CD8-positive, alpha-beta memory T cell (primary cell): ENCODE results near the gene DCD. TPM values are rescaled to one million over a fixed set of nuclear protein-coding genes. Genes with fewer than 3 reads are reported as not detected.
A peak's percentile ranks its signal among the peaks of the same experiment; 100 is the strongest.
"Not testable (repeated sequence)": the region's sequence is repeated elsewhere in the genome, so short reads cannot be mapped to it uniquely, and the experiment has no call there.

Experiments used
- CTCF ChIA-PET: fragments of 350-600 bp; sonication (Branson Sonifier 250); formaldehyde crosslinking; loops from one replicate; lab custom pipeline; 2021; ENCODE audit warnings: antibody characterized with exemption; lab: Charles Lee
- POLR2A ChIA-PET: fragments of 350-600 bp; sonication (Branson Sonifier 250); formaldehyde crosslinking; loops from one replicate; lab custom pipeline; 2021; ENCODE audit warnings: antibody characterized with exemption; lab: Charles Lee
- DNase-seq, 5 donors: peaks; one replicate each; pipeline versions ENCODE4 v3.0.0 to v3.0.0-alpha.2; 2020 to 2022; ENCODE audit warnings: mixed read lengths in 1 of 5
- H3K27ac ChIP-seq: one replicate; pipeline ENCODE4 v1.7.0; 2013; ENCODE audit warnings: low read depth, mild to moderate bottlenecking, low read length, moderate library complexity
- H3K27me3 ChIP-seq: 2 replicates; pipeline ENCODE4 v1.7.0; 2013; ENCODE audit warnings: low read length, mild to moderate bottlenecking; ENCODE audit not compliant: insufficient read depth, poor library complexity, severe bottlenecking
- H3K36me3 ChIP-seq: 2 replicates; pipeline ENCODE4 v1.7.0; 2013; ENCODE audit warnings: mild to moderate bottlenecking, low read length, moderate library complexity; ENCODE audit not compliant: insufficient read depth
- H3K4me1 ChIP-seq: 2 replicates; pipeline ENCODE4 v1.7.0; 2013; ENCODE audit warnings: mild to moderate bottlenecking, low read length, moderate library complexity; ENCODE audit not compliant: insufficient read depth
- H3K4me3 ChIP-seq: 2 replicates; pipeline ENCODE4 v1.7.0; 2013; ENCODE audit warnings: mild to moderate bottlenecking, low read length
- H3K9me3 ChIP-seq: 2 replicates; pipeline ENCODE4 v1.7.0; 2013; ENCODE audit warnings: mild to moderate bottlenecking, low read length
- H3K27ac Mint-ChIP-seq, 8 donors: one replicate each; pipeline ENCODE4 v1.8.0; 2020 to 2021; ENCODE audit warnings: mixed read lengths in 8 of 8, mild to moderate bottlenecking in 6 of 8, inconsistent platforms in 3 of 8, moderate library complexity in 3 of 8
- H3K27me3 Mint-ChIP-seq, 2 donors: one replicate each; pipeline ENCODE4 v1.8.0; 2020 to 2021; ENCODE audit warnings: mixed read lengths in 2 of 2, mild to moderate bottlenecking in 1 of 2, moderate library complexity in 1 of 2
- H3K36me3 Mint-ChIP-seq, 3 donors: one replicate each; pipeline ENCODE4 v1.8.0; 2020 to 2021; ENCODE audit warnings: mixed read lengths in 3 of 3, inconsistent platforms in 1 of 3, mild to moderate bottlenecking in 1 of 3
- H3K4me1 Mint-ChIP-seq, 3 donors: one replicate each; pipeline ENCODE4 v1.8.0; 2020 to 2021; ENCODE audit warnings: mixed read lengths in 3 of 3, inconsistent platforms in 1 of 3, mild to moderate bottlenecking in 1 of 3
- H3K4me3 Mint-ChIP-seq, 7 donors: one replicate each; pipeline ENCODE4 v1.8.0; 2020 to 2021; ENCODE audit warnings: mixed read lengths in 7 of 7, mild to moderate bottlenecking in 6 of 7, moderate library complexity in 4 of 7, inconsistent platforms in 2 of 7
- H3K9me3 Mint-ChIP-seq, 5 donors: one replicate each; pipeline ENCODE4 v1.8.0; 2020 to 2022; ENCODE audit warnings: mixed read lengths in 5 of 5, mild to moderate bottlenecking in 3 of 5, moderate library complexity in 2 of 5, inconsistent platforms in 1 of 5
- polyA plus RNA-seq: library from polyadenylated mRNA; unstranded; fragments of 300-500 nt; fragmentation: Illumina TruSeq; gene quantifications from one replicate; pipeline ENCODE4 v1.2.3, GENCODE V29; 2021
- total RNA-seq, 2 experiments: library from RNA; stranded (reverse); gene quantifications; one replicate each; pipeline ENCODE4 v1.2.3, GENCODE V29; 2021

Gene DCD
- total and polyA plus RNA-seq, 3 experiments from 2014 or later, result not detected

- ChIA-PET CTCF (interaction anchor here (1.1 kb wide), 1 partner anchor 8 kb away, joined by 3 read pairs; no protein-coding TSS in a partner anchor), POLR2A (no interaction called here)
- DNase-seq, result no peak
- no peaks in the 10 kb centered on the region for H3K4me1 Mint-ChIP-seq
- peaks cover 5 to 53% of the 10 kb centered on the region in 2 donors for H3K27me3 Mint-ChIP-seq
- no peaks in the 10 kb centered on the region for H3K27me3 ChIP-seq
- no peak overlapping the region for H3K4me3 ChIP-seq
- H3K9me3 Mint-ChIP-seq, result no peaks in the 10 kb centered on the region
- no peaks in the 10 kb centered on the region for H3K36me3 Mint-ChIP-seq
- no peaks in the 10 kb centered on the region for H3K4me1 ChIP-seq
- H3K36me3 ChIP-seq, result no peaks in the 10 kb centered on the region
- no peak overlapping the region for H3K27ac ChIP-seq
- H3K27ac Mint-ChIP-seq, result no peak overlapping the region
- no peaks in the 10 kb centered on the region for H3K9me3 ChIP-seq
- H3K4me3 Mint-ChIP-seq, result no peak overlapping the region
These were observed 2.2 kb upstream of the DCD start for GRCh38 chr12:54650409-54650808.

- H3K4me3 ChIP-seq, result no peak overlapping the region
- Mint-ChIP-seq H3K27ac (no peak overlapping the region), H3K4me3 (no peak overlapping the region), H3K4me1 (no peaks in the 10 kb centered on the region), H3K27me3 (peaks cover 7 to 55% of the 10 kb centered on the region in 2 donors), H3K9me3 (no peaks in the 10 kb centered on the region), H3K36me3 (no peaks in the 10 kb centered on the region)
- H3K27me3 ChIP-seq, result no peaks in the 10 kb centered on the region
- no peaks in the 10 kb centered on the region for H3K9me3 ChIP-seq
- ChIA-PET POLR2A (no interaction called here), CTCF (interaction anchor here (1.1 kb wide), 1 partner anchor 9 kb away, joined by 3 read pairs; no protein-coding TSS in a partner anchor)
- H3K36me3 ChIP-seq, result no peaks in the 10 kb centered on the region
- no peak overlapping the region for H3K27ac ChIP-seq
- no peaks in the 10 kb centered on the region for H3K4me1 ChIP-seq
- no peak for DNase-seq
These were observed 1.7 kb upstream of the DCD start for GRCh38 chr12:54649825-54650224.

- Histone ChIP-seq H3K27me3 (peaks cover 4% of the 10 kb centered on the region), H3K36me3 (no peaks in the 10 kb centered on the region), H3K4me1 (no peaks in the 10 kb centered on the region), H3K4me3 (no peak overlapping the region), H3K9me3 (no peaks in the 10 kb centered on the region), H3K27ac (no peak overlapping the region)
- H3K36me3 Mint-ChIP-seq, result no peaks in the 10 kb centered on the region
- H3K4me1 Mint-ChIP-seq, result no peaks in the 10 kb centered on the region
- no peak overlapping the region for H3K4me3 Mint-ChIP-seq
- H3K9me3 Mint-ChIP-seq, result no peaks in the 10 kb centered on the region
- CTCF ChIA-PET, result no interaction called here
- peaks cover 8 to 46% of the 10 kb centered on the region in 2 donors for H3K27me3 Mint-ChIP-seq
- DNase-seq, result no peak
- H3K27ac Mint-ChIP-seq, result no peak overlapping the region
- POLR2A ChIA-PET, result no interaction called here
These were observed 6.6 kb downstream of the DCD start for GRCh38 chr12:54641554-54641953.

DNA sequence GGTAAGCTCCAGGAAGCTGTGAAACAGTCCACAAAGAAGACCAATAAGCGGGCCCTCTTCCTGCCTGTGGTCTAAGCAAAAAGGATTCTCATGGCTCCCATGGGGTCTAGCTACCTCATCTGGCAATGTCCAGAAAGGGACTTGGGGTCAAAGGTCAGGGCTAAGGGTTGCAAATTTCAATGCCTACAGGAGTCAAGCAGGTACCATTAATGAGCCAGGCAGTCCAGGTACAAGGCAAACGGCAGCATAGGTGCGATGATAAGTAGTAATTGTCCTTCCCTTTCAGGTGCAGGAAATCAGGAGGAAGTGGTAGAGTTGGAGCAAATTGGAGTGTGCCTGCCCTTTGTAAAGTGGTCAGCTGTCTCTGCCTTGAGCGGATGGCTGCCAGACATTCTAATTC lies 7.1 kb downstream of the DCD start:
- Mint-ChIP-seq H3K4me3 (no peak overlapping the region), H3K4me1 (no peaks in the 10 kb centered on the region), H3K27ac (no peak overlapping the region), H3K9me3 (no peaks in the 10 kb centered on the region), H3K27me3 (peaks cover 7 to 42% of the 10 kb centered on the region in 2 donors), H3K36me3 (no peaks in the 10 kb centered on the region)
- Histone ChIP-seq H3K27me3 (peaks cover 4% of the 10 kb centered on the region), H3K9me3 (no peaks in the 10 kb centered on the region), H3K36me3 (no peaks in the 10 kb centered on the region), H3K4me1 (no peaks in the 10 kb centered on the region), H3K27ac (no peak overlapping the region), H3K4me3 (no peak overlapping the region)
- DNase-seq, result no peak
- CTCF ChIA-PET, result no interaction called here
- POLR2A ChIA-PET, result no interaction called here

DNA sequence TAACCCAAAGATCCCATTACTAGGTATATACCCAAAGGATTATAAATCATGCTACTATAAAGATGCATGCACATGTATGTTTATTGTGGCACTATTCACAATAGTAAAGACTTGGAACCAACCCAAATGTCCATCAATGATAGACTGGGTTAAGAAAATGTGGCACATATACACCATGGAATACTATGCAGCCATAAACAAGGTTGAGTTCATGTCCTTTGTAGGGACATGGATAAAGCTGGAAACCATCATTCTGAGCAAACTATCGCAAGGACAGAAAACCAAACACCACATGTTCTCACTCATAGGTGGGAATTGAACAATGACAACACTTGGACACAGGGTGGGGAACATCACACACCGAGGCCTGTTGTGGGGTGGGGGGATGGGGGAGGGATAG lies 9.1 kb downstream of the DCD start:
- CTCF ChIA-PET, H3K4me1 Mint-ChIP-seq, H3K36me3 Mint-ChIP-seq, H3K9me3 Mint-ChIP-seq, H3K4me3 Mint-ChIP-seq, H3K9me3 ChIP-seq, H3K36me3 ChIP-seq, H3K27ac Mint-ChIP-seq, H3K4me3 ChIP-seq, H3K4me1 ChIP-seq, DNase-seq, H3K27ac ChIP-seq, POLR2A ChIA-PET, H3K27me3 ChIP-seq: not testable (repeated sequence)
- H3K27me3 Mint-ChIP-seq, result peaks cover 8 to 37% of the 10 kb centered on the region in 2 donors

- H3K4me3 Mint-ChIP-seq, result no peak within 1 kb of the TSS
- H3K27me3 Mint-ChIP-seq, result peaks cover 18 to 49% of the 10 kb centered on the region in 2 donors
- ChIA-PET POLR2A (no interaction called here), CTCF (no interaction called here)
- Histone ChIP-seq H3K4me3 (no peak within 1 kb of the TSS), H3K36me3 (no peaks in the 10 kb centered on the region), H3K27ac (no peak within 1 kb of the TSS), H3K9me3 (no peaks in the 10 kb centered on the region), H3K27me3 (no peaks in the 10 kb centered on the region), H3K4me1 (no peaks in the 10 kb centered on the region)
- no peaks in the 10 kb centered on the region for H3K9me3 Mint-ChIP-seq
- peak within 1 kb of the TSS in 1 of 8 donors; percentile 57 for H3K27ac Mint-ChIP-seq
- DNase-seq, result no peak
- peaks cover 0 to 1% (median 0%) of the 10 kb centered on the region in 3 donors for H3K36me3 Mint-ChIP-seq
- no peaks in the 10 kb centered on the region for H3K4me1 Mint-ChIP-seq
These were observed 13.4 kb downstream of the DCD start, which contains the start of gene LACRT for GRCh38 chr12:54634795-54635194. TSS of gene LACRT (minus strand) at chr12:54634895. CDS start at chr12:54634841, 54 bp downstream.

- H3K4me3 Mint-ChIP-seq, result no peak overlapping the region
- ChIA-PET POLR2A (no interaction called here), CTCF (interaction anchor here (0.9 kb wide), 1 partner anchor 17 kb away, joined by 3 read pairs; no protein-coding TSS in a partner anchor)
- no peaks in the 10 kb centered on the region for H3K4me1 ChIP-seq
- H3K27ac Mint-ChIP-seq, result no peak overlapping the region
- peaks cover 4 to 8% (median 6%) of the 10 kb centered on the region in 5 donors for H3K9me3 Mint-ChIP-seq
- H3K4me3 ChIP-seq, result no peak overlapping the region
- no peaks in the 10 kb centered on the region for H3K27me3 ChIP-seq
- H3K27me3 Mint-ChIP-seq, result peaks cover 34 to 68% of the 10 kb centered on the region in 2 donors
- H3K9me3 ChIP-seq, result no peaks in the 10 kb centered on the region
- H3K4me1 Mint-ChIP-seq, result no peaks in the 10 kb centered on the region
- no peaks in the 10 kb centered on the region for H3K36me3 ChIP-seq
- peaks cover 0 to 14% (median 0%) of the 10 kb centered on the region in 3 donors for H3K36me3 Mint-ChIP-seq
- no peak for DNase-seq
- H3K27ac ChIP-seq, result no peak overlapping the region
These were observed 16.0 kb downstream of the DCD start for GRCh38 chr12:54631988-54632728.

GRCh38 chr12:54631551-54631950 lies 16.6 kb downstream of the DCD start:
- H3K4me1 Mint-ChIP-seq, result no peaks in the 10 kb centered on the region
- ChIA-PET POLR2A (no interaction called here), CTCF (interaction anchor here (0.9 kb wide), 1 partner anchor 17 kb away, joined by 3 read pairs; no protein-coding TSS in a partner anchor)
- H3K27ac Mint-ChIP-seq, result no peak overlapping the region
- Histone ChIP-seq H3K9me3 (no peaks in the 10 kb centered on the region), H3K36me3 (no peaks in the 10 kb centered on the region), H3K4me3 (no peak overlapping the region), H3K4me1 (no peaks in the 10 kb centered on the region), H3K27me3 (no peaks in the 10 kb centered on the region), H3K27ac (no peak overlapping the region)
- no peak overlapping the region for H3K4me3 Mint-ChIP-seq
- no peak for DNase-seq
- H3K36me3 Mint-ChIP-seq, result peaks cover 0 to 14% (median 0%) of the 10 kb centered on the region in 3 donors
- H3K27me3 Mint-ChIP-seq, result peaks cover 36 to 68% of the 10 kb centered on the region in 2 donors
- peaks cover 5 to 13% (median 9%) of the 10 kb centered on the region in 5 donors for H3K9me3 Mint-ChIP-seq
